ENCODE measurements around the gene ATP5F1C. TPM values are rescaled to one million over a fixed set of nuclear protein-coding genes. Genes with fewer than 3 reads are reported as not detected.
"Not testable (repeated sequence)": the region's sequence is repeated elsewhere in the genome, so short reads cannot be mapped to it uniquely, and the experiment has no call there.

The ATP5F1C gene
- 100 to 1,000 TPM; 361 to 384 (median 370) TPM for polyA plus RNA-seq (ENCODE audit: insufficient read length in 4 of 4)

GRCh38 chr10:7787857-7788638 lies at the start of gene ATP5F1C, which contains the start of gene KIN:
ATP5F1C (plus strand) TSS chr10:7788177; CDS start chr10:7788208, 31 bp downstream.
KIN (minus strand) TSS chr10:7787993; CDS start chr10:7787933, 60 bp downstream.
- peak; percentile 94 to 98 (median 94) for DNase-seq (ENCODE audit: low read depth in 4 of 4, low spot score in 3 of 4)

DNA sequence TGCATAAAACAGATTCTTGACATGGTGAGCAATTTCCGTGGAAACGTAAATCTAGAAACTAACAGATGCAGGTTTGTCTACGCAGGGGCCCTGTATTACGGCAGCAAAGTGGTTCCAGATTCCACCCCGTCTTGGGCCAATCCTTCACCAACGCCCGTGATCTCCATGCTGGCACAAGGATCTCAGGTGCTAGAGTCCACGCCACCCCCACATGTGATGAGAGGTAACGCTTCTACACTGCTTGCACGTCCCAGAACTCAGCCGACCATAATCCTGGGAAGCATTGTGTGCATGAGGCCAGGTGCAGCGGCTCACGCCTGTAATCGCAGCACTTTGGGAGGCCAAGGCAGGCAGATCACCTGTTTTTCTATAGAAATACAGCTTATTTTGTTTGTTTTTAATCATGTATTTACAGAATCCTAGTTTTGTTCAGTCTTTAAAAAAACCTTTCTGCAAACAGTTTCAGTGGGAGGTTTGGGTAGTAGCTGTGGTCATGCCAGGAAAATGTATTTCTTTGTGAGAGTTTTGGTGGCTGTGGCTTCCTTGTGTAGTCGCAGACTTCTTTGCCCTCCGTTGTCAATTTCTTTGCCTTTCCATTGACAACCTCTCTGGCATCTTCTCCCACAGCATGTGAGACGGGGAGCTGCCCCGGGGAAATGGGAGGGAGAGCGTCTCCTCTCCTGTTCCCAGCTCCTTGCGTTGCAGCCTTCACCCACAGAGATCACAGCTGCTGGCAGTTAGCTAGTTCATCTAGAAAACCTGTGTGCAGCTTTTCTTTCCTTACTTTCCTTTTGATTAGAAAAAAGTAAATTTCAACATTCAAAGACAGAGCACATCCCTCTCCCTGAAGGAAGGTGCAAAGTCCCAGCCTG lies 49.2 kb upstream of the ATP5F1C start:
- DNase-seq (ENCODE audit: low read depth in 4 of 4, low spot score in 3 of 4): no peak

- no peak for DNase-seq (ENCODE audit: low read depth in 4 of 4, low spot score in 3 of 4)
These were observed 43.7 kb upstream of the ATP5F1C start for GRCh38 chr10:7744307-7744706.

DNA sequence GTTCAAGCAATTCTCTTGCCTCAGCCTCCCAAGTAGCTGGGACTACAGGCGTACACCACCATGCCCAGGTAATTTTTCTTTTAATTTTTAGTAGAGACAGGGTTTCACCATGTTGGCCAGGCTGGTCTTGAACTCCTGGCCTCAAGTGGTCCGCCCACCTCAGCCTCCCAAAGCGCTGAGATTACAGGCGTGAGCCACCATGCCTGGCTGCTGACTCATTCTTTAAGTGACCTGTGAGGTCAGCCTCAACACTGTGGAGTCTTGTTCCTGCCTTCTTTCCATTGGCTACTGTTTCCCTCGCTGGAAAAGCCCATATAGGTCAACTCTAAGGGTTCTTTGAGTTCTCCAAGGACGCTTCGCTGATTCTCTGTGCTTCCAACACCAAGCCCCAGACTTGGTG lies 39.3 kb upstream of the ATP5F1C start:
- not testable (repeated sequence) for DNase-seq (ENCODE audit: low read depth in 4 of 4, low spot score in 3 of 4)

GRCh38 chr10:7750222-7750621 lies 37.8 kb upstream of the ATP5F1C start:
- no peak for DNase-seq (ENCODE audit: low read depth in 4 of 4, low spot score in 3 of 4)

- DNase-seq (ENCODE audit: low read depth in 4 of 4, low spot score in 3 of 4): no peak
These were observed 35.7 kb upstream of the ATP5F1C start for GRCh38 chr10:7752251-7752650.

GRCh38 chr10:7755103-7755502 lies 32.9 kb upstream of the ATP5F1C start:
- DNase-seq (ENCODE audit: low read depth in 4 of 4, low spot score in 3 of 4): no peak

GRCh38 chr10:7756360-7756992 lies 31.5 kb upstream of the ATP5F1C start:
- no peak for DNase-seq (ENCODE audit: low read depth in 4 of 4, low spot score in 3 of 4)

GRCh38 chr10:7763929-7764328 lies 24.0 kb upstream of the ATP5F1C start:
- no peak for DNase-seq (ENCODE audit: low read depth in 4 of 4, low spot score in 3 of 4)

GRCh38 chr10:7766241-7766640 lies 21.7 kb upstream of the ATP5F1C start:
- DNase-seq (ENCODE audit: low read depth in 4 of 4, low spot score in 3 of 4): no peak

- no peak for DNase-seq (ENCODE audit: low read depth in 4 of 4, low spot score in 3 of 4)
These were observed 20.8 kb upstream of the ATP5F1C start for GRCh38 chr10:7767209-7767608.

DNA sequence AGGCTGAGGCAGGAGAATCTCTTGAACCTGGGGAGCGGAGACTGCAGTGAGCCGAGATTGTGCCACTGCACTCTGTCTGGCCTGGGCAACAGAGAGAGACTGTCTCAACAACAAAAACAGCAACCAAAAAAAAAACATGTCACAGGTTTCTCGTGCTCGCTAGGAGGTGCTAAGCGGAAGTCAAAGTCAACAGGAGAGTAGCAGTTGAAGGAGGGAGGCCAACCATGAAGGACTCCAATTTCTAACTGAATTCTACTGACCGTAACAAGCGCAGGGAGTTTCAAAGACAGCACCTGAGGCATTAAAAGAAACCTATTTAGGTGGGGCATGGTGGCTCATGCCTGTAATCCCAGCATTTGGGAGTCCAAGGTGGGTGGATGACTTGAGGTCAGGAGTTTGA lies 19.6 kb upstream of the ATP5F1C start:
- no peak for DNase-seq (ENCODE audit: low read depth in 4 of 4, low spot score in 3 of 4)

DNA sequence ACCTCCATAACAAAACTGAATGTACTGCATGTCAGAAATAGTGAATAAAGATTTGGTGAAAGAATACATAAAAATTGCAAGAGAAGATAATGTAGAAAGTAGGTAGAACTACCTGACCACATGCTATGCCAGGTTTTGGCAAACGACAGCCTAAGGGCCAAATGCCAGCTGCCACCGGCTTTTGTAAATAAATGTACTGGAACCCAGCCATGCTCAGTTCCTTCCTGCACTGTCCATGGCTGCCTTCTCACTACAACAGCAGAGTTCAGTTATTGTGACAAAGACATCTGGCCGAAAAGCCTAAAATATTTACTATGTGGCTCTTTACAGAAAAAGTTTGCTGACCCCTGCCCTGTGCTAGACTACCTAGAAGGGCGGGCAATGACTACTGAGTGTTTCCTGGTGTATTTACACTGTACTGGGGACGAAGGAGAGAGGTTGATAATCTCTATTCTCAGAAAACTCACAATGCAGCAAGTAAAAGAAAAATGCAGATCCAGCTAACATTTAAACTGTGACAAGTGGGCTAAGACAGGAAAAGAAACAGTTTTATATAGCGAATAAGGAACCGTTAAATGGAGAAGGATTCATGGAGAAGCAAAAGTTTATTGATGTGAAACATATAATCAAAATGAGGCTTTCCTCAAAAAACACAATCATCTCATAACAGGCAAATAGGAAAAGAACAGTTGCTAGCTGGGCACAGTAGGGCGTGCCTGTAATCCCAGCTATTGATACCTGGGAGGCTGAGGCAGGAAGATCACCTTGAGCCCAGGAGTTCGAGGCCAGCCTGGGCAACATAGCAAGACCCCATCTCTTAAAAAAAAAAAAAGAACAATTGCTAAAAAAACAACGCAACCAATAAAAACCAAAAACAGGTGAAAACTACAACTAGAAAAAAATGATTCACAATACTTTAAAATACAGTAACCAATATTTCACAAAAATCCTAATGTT lies 13.9 kb upstream of the ATP5F1C start:
- no peak for DNase-seq (ENCODE audit: low read depth in 4 of 4, low spot score in 3 of 4)

DNA sequence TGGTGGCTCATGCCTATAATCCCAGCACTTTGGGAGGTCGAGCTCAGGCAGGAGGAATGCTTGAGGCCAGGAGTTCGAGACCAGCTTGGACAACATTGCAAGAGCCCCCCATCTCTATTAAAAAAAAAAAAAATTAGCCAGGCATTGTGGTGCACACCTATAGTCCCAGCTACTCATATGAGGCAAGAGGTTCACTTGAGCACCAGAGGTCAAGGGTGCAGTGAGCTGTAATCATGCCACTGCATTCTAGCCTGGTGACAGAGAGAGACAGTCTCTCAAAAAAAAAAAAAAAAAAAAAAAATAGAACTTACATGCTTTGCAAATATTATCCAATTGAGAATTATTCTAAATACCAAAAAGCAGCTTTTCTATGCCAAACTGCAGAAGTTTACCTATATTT lies 11.2 kb upstream of the ATP5F1C start:
- DNase-seq (ENCODE audit: low read depth in 4 of 4, low spot score in 3 of 4): no peak

DNA sequence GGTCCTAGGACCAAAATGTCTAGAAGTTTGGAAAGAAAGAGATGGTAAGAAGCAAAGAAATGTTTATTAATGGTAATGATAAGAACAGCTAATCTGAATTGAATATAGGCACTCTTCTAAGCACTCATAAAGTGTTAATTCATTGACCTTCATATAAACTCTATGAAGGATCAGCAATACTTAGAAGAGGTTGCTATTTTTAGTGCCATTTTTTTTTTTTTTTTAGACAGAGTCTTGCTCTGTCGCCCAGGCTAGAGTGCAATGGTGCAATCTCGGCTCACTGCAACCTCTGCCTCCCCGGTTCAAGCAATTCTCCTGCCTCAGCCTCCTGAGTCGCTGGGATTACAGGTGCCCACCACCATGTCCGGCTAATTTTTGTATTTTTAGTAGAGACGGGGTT lies 5.8 kb upstream of the ATP5F1C start:
- DNase-seq (ENCODE audit: low read depth in 4 of 4, low spot score in 3 of 4): not testable (repeated sequence)

DNA sequence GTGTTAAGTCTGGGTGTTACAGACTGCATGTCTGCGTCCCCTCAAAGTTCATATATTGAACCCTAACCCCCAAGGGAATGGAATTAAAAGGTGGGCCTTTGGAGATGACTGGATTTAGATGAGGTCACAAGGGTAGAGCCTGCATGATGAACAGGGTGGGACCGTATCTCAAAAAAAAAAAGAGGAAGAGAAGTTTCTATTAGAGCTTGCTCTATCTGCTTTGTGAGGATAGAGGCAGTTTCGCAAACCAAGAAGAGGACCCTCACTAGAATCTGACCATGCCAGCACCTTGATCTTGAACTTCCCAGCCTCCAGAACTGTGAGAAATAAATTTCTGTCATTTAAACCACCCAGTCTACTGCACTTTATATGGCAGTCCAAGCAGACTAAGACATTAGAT lies 1.5 kb upstream of the ATP5F1C start:
- DNase-seq (ENCODE audit: low read depth in 4 of 4, low spot score in 3 of 4): no peak

GRCh38 chr10:7787150-7787856 lies 674 bp upstream of the ATP5F1C start:
- DNase-seq (ENCODE audit: low read depth in 4 of 4, low spot score in 3 of 4): peak in 1 of 4 donors; percentile 3

GRCh38 chr10:7788639-7789286 lies 786 bp downstream of the ATP5F1C start:
- peak in 3 of 4 donors; percentile 18 to 35 (median 23) for DNase-seq (ENCODE audit: low read depth in 4 of 4, low spot score in 3 of 4)

DNA sequence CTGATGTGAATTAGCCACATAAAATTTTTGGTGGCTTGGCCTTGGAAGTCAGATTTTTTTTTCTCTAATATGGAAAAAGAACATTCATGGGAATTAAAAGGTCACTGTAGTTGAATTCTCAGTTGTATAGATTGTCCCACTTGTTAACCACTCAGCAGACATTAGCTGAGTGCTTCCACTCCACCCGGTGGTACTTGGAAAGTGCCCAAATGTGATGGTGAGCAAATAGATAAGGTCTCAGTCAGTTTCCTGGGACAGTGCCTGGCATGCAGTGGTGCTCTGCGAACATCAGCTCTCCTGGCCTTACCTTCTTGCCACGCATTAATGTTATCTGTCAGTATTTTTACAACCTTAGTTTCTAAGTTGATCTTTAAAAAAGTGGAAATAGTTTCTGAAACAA lies 1.4 kb downstream of the ATP5F1C start:
- no peak for DNase-seq (ENCODE audit: low read depth in 4 of 4, low spot score in 3 of 4)
